ENCODE measurements around the gene NFX1.

NFX1 gene

DNA sequence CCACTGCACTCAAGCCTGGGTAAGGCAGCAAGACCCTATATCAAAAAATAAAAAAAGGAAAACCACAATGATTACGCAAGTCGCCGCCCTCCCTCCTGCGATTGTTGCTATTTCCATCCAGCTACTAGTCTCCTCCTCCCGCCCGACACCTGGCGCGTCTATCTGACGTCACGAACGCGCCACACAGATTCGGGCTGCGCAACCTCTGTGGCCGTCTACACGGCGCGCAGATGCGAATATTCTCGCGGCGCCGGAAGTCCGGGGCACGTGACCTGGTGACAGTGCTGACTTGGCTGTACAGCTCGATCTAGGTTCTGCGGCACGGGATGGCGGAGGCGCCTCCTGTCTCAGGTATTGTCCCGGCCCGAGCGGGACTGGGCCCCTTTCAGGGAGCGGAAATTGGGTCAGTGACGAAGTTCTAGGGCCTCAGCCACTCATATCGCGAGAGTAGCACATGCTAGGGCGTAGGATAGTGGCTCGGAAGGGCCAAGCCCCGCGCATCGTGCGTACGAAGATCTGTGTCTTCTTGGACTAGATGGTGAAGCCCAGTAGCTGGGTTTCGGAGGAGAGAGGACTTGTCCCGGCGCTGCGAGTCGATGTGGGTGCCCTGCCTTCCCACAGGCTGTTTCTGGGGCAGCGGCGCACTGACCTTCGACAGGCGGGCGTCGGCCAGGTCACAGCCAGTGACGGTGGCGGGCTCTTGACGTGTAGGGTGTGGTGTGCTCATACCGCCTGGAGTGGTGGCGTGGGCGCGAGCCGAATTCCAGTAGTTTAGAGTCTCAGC, at the start of gene NFX1:
Gene NFX1 (plus strand): TSS at position 270 of the 784 bp plus-strand sequence. CDS start 57 bp downstream, at position 327.
- peak; percentile 100 for DNase-seq (ENCODE audit: low spot score)
- peaks cover 32% of the 10 kb centered on the region for H3K36me3 Mint-ChIP-seq (ENCODE audit: low read depth)
- H3K27ac Mint-ChIP-seq: peak within 1 kb of the TSS; percentile 100
- H3K27me3 Mint-ChIP-seq (ENCODE audit: low read depth): peaks cover 3% of the 10 kb centered on the region
- H3K4me1 Mint-ChIP-seq (ENCODE audit: low read depth): peaks cover 26% of the 10 kb centered on the region
- peak within 1 kb of the TSS; percentile 93 for H3K4me3 Mint-ChIP-seq
- no peaks in the 10 kb centered on the region for H3K9me3 Mint-ChIP-seq

DNA sequence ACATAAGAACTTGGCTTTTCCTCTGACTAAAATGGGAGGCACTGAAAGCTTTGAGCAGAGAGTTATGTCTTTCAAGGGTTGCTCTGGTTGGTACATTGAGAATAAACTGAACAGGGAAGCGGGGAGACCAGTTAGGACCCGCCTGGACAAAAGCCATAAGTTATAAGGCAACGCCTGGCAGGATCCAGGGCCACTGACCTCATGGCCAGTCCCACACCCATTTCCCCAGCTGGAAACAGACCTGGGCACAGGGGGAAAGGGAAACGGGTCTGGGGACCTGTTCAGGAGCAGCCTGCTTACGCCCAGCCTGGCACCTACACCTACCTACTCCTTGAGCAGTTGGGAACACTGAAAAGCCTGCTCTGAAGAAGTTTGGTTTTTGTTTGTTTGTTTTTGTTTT, 49.0 kb upstream of the NFX1 start:
- H3K36me3 Mint-ChIP-seq (ENCODE audit: low read depth): no peaks in the 10 kb centered on the region
- H3K4me3 Mint-ChIP-seq: no peak overlapping the region
- peaks cover 3% of the 10 kb centered on the region for H3K27me3 Mint-ChIP-seq (ENCODE audit: low read depth)
- H3K4me1 Mint-ChIP-seq (ENCODE audit: low read depth): peaks cover 3% of the 10 kb centered on the region
- DNase-seq (ENCODE audit: low spot score): no peak
- no peak overlapping the region for H3K27ac Mint-ChIP-seq
- H3K9me3 Mint-ChIP-seq: no peaks in the 10 kb centered on the region

GRCh38 chr9:33242609-33243134, 47.6 kb upstream of the NFX1 start:
- DNase-seq (ENCODE audit: low spot score): no peak
- Mint-ChIP-seq H3K9me3 (no peaks in the 10 kb centered on the region), H3K4me1 (ENCODE audit: low read depth) (peaks cover 3% of the 10 kb centered on the region), H3K27me3 (ENCODE audit: low read depth) (peaks cover 3% of the 10 kb centered on the region), H3K36me3 (ENCODE audit: low read depth) (peaks cover 3% of the 10 kb centered on the region), H3K27ac (no peak overlapping the region), H3K4me3 (no peak overlapping the region)

- peaks cover 3% of the 10 kb centered on the region for H3K36me3 Mint-ChIP-seq (ENCODE audit: low read depth)
- peaks cover 3% of the 10 kb centered on the region for H3K4me1 Mint-ChIP-seq (ENCODE audit: low read depth)
- DNase-seq (ENCODE audit: low spot score): no peak
- H3K27ac Mint-ChIP-seq: no peak overlapping the region
- peaks cover 3% of the 10 kb centered on the region for H3K27me3 Mint-ChIP-seq (ENCODE audit: low read depth)
- H3K4me3 Mint-ChIP-seq: no peak overlapping the region
- no peaks in the 10 kb centered on the region for H3K9me3 Mint-ChIP-seq
Observed at GRCh38 chr9:33244137-33244784, 46.1 kb upstream of the NFX1 start.

GRCh38 chr9:33245341-33245740, 45.0 kb upstream of the NFX1 start:
- H3K9me3 Mint-ChIP-seq: no peaks in the 10 kb centered on the region
- H3K36me3 Mint-ChIP-seq (ENCODE audit: low read depth): peaks cover 3% of the 10 kb centered on the region
- peaks cover 3% of the 10 kb centered on the region for H3K27me3 Mint-ChIP-seq (ENCODE audit: low read depth)
- no peak overlapping the region for H3K4me3 Mint-ChIP-seq
- DNase-seq (ENCODE audit: low spot score): no peak
- no peak overlapping the region for H3K27ac Mint-ChIP-seq
- H3K4me1 Mint-ChIP-seq (ENCODE audit: low read depth): no peaks in the 10 kb centered on the region

DNA sequence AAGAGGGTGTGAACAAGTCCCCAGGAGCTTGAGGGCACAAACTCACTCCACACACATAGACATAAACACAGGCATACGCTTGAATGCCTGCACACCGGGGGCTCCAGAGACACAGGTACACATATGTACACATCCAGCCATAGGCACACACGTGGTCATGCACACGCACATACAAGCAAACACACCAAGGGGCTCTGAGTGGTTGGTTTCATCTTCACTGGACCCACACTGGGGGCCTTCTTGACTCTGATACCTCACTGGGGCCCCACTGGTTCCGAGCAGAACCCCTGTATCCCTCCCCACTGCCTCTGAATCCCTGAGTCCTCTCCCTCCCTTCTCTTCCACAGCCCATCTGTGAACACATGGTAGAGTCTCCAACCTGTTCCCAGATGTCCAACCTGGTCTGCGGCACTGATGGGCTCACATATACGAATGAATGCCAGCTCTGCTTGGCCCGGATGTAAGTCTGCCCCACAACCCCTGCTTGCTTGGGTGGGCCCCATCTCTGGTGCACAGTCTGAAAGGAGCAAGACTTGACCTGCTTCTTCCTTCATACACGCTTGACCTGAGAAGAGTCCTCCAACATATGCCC, 44.0 kb upstream of the NFX1 start:
- no peaks in the 10 kb centered on the region for H3K4me1 Mint-ChIP-seq (ENCODE audit: low read depth)
- no peaks in the 10 kb centered on the region for H3K9me3 Mint-ChIP-seq
- no peak overlapping the region for H3K4me3 Mint-ChIP-seq
- no peak for DNase-seq (ENCODE audit: low spot score)
- no peaks in the 10 kb centered on the region for H3K27me3 Mint-ChIP-seq (ENCODE audit: low read depth)
- H3K36me3 Mint-ChIP-seq (ENCODE audit: low read depth): peaks cover 5% of the 10 kb centered on the region
- no peak overlapping the region for H3K27ac Mint-ChIP-seq

GRCh38 chr9:33248606-33249005, 41.7 kb upstream of the NFX1 start:
- no peaks in the 10 kb centered on the region for H3K27me3 Mint-ChIP-seq (ENCODE audit: low read depth)
- H3K4me3 Mint-ChIP-seq: no peak overlapping the region
- peaks cover 17% of the 10 kb centered on the region for H3K36me3 Mint-ChIP-seq (ENCODE audit: low read depth)
- DNase-seq (ENCODE audit: low spot score): no peak
- H3K9me3 Mint-ChIP-seq: no peaks in the 10 kb centered on the region
- no peaks in the 10 kb centered on the region for H3K4me1 Mint-ChIP-seq (ENCODE audit: low read depth)
- no peak overlapping the region for H3K27ac Mint-ChIP-seq

DNA sequence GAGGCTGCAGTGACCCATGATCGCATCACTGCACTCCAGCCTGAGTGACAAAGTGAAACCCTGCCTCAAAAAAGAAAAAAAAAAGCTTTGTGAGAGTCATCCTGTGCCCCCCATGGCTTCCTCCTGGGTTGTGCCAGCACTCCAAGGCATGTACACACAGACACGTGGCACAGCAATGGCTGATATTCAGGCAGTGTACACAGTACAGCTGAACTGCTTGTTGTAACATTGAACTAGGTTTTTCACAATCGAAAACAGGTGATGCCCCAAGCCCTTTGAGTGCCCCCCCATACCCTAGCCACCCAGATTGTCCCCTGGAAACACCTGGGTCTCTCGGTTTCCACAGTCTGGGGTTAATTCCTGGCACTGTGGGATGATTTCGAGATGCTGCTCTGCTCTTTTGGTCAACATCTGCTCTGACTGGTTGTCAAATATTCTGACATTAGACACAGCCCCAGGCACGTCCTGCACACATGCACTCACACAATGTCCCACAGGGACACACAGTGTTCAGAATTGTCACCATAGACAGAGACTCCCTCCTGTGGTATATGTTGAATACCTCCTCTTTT, 41.1 kb upstream of the NFX1 start:
- Mint-ChIP-seq H3K4me1 (ENCODE audit: low read depth) (no peaks in the 10 kb centered on the region), H3K36me3 (ENCODE audit: low read depth) (peaks cover 17% of the 10 kb centered on the region), H3K4me3 (no peak overlapping the region), H3K27me3 (ENCODE audit: low read depth) (no peaks in the 10 kb centered on the region), H3K9me3 (no peaks in the 10 kb centered on the region), H3K27ac (peak overlapping the region; percentile 19)
- no peak for DNase-seq (ENCODE audit: low spot score)

GRCh38 chr9:33249983-33250382, 40.3 kb upstream of the NFX1 start:
- H3K4me1 Mint-ChIP-seq (ENCODE audit: low read depth): no peaks in the 10 kb centered on the region
- no peak overlapping the region for H3K4me3 Mint-ChIP-seq
- no peak for DNase-seq (ENCODE audit: low spot score)
- H3K36me3 Mint-ChIP-seq (ENCODE audit: low read depth): peaks cover 24% of the 10 kb centered on the region
- H3K27me3 Mint-ChIP-seq (ENCODE audit: low read depth): no peaks in the 10 kb centered on the region
- no peak overlapping the region for H3K27ac Mint-ChIP-seq
- H3K9me3 Mint-ChIP-seq: no peaks in the 10 kb centered on the region

GRCh38 chr9:33250458-33250995, 39.8 kb upstream of the NFX1 start:
- DNase-seq (ENCODE audit: low spot score): no peak
- Mint-ChIP-seq H3K27ac (no peak overlapping the region), H3K36me3 (ENCODE audit: low read depth) (peaks cover 27% of the 10 kb centered on the region), H3K27me3 (ENCODE audit: low read depth) (no peaks in the 10 kb centered on the region), H3K4me3 (no peak overlapping the region), H3K9me3 (no peaks in the 10 kb centered on the region), H3K4me1 (ENCODE audit: low read depth) (no peaks in the 10 kb centered on the region)

DNA sequence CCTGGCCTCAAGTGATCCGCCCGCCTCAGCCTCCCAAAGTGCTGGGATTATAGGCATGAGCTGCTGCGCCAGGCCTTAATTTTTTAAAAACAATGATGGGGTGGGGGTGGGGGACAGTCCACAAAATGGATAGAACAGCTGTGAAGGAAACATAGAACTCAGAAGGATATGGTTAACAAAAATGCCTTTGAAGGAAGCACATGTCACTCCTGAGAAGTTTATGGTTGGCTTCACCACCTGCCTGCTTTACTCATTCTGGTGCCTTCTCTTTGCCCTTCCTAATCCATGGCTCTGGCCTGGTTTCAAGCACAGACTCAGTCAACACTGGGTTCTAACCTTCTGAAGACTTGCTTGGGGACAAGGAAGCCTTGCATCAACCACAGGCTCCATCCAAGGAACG, 36.1 kb upstream of the NFX1 start:
- no peaks in the 10 kb centered on the region for H3K4me1 Mint-ChIP-seq (ENCODE audit: low read depth)
- no peak for DNase-seq (ENCODE audit: low spot score)
- no peak overlapping the region for H3K4me3 Mint-ChIP-seq
- no peak overlapping the region for H3K27ac Mint-ChIP-seq
- H3K9me3 Mint-ChIP-seq: no peaks in the 10 kb centered on the region
- H3K36me3 Mint-ChIP-seq (ENCODE audit: low read depth): peaks cover 51% of the 10 kb centered on the region
- H3K27me3 Mint-ChIP-seq (ENCODE audit: low read depth): no peaks in the 10 kb centered on the region

DNA sequence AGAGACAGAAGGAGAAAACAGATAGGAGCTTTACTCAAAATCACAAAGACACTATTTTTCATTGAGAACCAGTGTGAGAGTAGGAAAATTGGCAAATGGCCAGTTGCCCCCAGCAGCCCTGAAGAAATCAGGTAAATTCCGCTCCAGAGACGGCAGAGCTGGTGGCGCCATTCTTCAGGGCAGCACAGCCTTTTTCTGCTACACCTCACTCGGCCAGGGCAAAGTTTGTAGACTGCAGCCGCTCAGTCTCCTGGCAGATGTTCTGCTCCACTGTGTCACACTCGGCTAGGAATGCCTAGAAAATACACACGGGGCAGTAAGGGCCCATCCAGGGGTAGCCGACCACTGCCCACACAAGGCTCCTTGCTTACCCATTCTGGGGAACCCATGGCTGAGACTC, 35.3 kb upstream of the NFX1 start:
- H3K27ac Mint-ChIP-seq: no peak overlapping the region
- H3K4me1 Mint-ChIP-seq (ENCODE audit: low read depth): peaks cover 3% of the 10 kb centered on the region
- H3K4me3 Mint-ChIP-seq: no peak overlapping the region
- DNase-seq (ENCODE audit: low spot score): no peak
- no peaks in the 10 kb centered on the region for H3K9me3 Mint-ChIP-seq
- H3K27me3 Mint-ChIP-seq (ENCODE audit: low read depth): no peaks in the 10 kb centered on the region
- peaks cover 59% of the 10 kb centered on the region for H3K36me3 Mint-ChIP-seq (ENCODE audit: low read depth)

DNA sequence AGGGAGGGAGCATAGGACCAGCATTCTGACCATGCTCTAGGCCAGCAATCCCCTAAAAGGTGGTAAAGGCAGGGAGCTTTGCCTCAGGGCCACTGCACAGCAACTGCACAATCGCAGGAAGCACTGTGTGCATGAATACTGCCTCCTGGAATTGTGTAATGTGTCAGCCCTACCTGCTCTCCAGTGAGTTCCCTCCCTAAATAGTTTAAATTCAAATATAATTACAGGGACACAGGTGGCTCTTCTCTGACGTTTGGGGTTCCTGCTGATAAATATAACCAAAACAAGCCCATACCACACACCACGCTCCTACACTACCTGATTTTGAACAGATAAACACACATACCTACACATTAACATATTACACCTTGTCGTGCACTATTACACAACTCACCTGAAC, 34.8 kb upstream of the NFX1 start:
- Mint-ChIP-seq H3K27me3 (ENCODE audit: low read depth) (no peaks in the 10 kb centered on the region), H3K36me3 (ENCODE audit: low read depth) (peaks cover 64% of the 10 kb centered on the region), H3K4me3 (no peak overlapping the region), H3K27ac (no peak overlapping the region), H3K9me3 (no peaks in the 10 kb centered on the region), H3K4me1 (ENCODE audit: low read depth) (peaks cover 3% of the 10 kb centered on the region)
- DNase-seq (ENCODE audit: low spot score): no peak

DNA sequence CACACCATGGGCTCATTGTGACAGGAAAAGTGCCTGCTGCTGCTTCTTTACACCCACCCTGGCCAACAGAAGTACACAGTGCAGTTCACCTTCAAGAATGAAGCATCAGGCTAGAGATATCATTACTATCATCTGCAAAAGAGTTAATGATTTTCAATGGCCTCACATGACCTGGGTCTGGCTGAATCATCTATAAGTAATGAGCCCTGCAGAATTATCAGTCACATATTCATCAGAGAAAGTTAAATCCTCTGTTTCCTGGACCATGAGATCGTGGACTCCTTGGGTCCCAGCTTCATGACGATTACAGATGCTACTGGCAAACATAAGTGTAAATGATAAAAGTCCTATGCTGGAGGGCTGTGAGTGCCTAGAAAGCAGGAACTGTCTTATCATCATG, 34.1 kb upstream of the NFX1 start:
- DNase-seq (ENCODE audit: low spot score): no peak
- peaks cover 3% of the 10 kb centered on the region for H3K4me1 Mint-ChIP-seq (ENCODE audit: low read depth)
- H3K27me3 Mint-ChIP-seq (ENCODE audit: low read depth): no peaks in the 10 kb centered on the region
- H3K4me3 Mint-ChIP-seq: no peak overlapping the region
- peaks cover 70% of the 10 kb centered on the region for H3K36me3 Mint-ChIP-seq (ENCODE audit: low read depth)
- no peak overlapping the region for H3K27ac Mint-ChIP-seq
- H3K9me3 Mint-ChIP-seq: no peaks in the 10 kb centered on the region
